ENCODE results near the gene NFIB. TPM values are rescaled to one million over a fixed set of nuclear protein-coding genes. Genes with fewer than 3 reads are reported as not detected.
A peak's percentile ranks its signal among the peaks of the same experiment; 100 is the strongest.

The NFIB gene
- total RNA-seq, 5 donors from 2014 or later (not counting 1 experiment from before 2014, with no cell fraction given), result 0.15 to 0.89 (median 0.39) TPM; not detected in 1

GRCh38 chr9:14313378-14313940, 482 bp downstream of the NFIB start:
- Mint-ChIP-seq H3K4me1 (peaks cover 17 to 31% (median 21%) of the 10 kb centered on the region in 3 donors), H3K27ac (peak overlapping the region in 1 of 2 donors; percentile 45), H3K4me3 (peak overlapping the region; percentile 72 to 81 (median 78)), H3K36me3 (no peaks in the 10 kb centered on the region), H3K9me3 (peaks cover 0 to 3% (median 0%) of the 10 kb centered on the region in 3 donors), H3K27me3 (peaks cover 57 to 67% of the 10 kb centered on the region in 2 donors)
- Histone ChIP-seq H3K9me3 (no peaks in the 10 kb centered on the region), H3K27me3 (replicated peaks in 1 of 2; ENCODE audit: control insufficient read depth in 2 of 2, extremely low read depth in 1 of 2, insufficient read depth in 2 of 2, low read length in 1 of 2) (peaks cover 18 to 39% of the 10 kb centered on the region in 2 experiments), H3K4me3 (ENCODE audit: control insufficient read depth in 1 of 2, extremely low read depth in 1 of 2, low read length in 1 of 2) (peak overlapping the region; percentile 27 to 52), H3K36me3 (ENCODE audit: control insufficient read depth in 2 of 2, extremely low read depth in 1 of 2, insufficient read depth in 1 of 2, low read length in 1 of 2) (no peaks in the 10 kb centered on the region), H3K4me1 (ENCODE audit: control insufficient read depth in 1 of 2, extremely low read depth in 1 of 2, insufficient read depth in 2 of 2, low read length in 2 of 2) (peaks cover 4 to 28% of the 10 kb centered on the region in 2 experiments), H3K27ac (ENCODE audit: low read length) (no peak overlapping the region)
- POLR2A ChIA-PET, result no interaction called here
- no peak for ATAC-seq (replicated peaks in 1 of 4)
- DNase-seq, result no peak
- 6% methylated on average over 25 of the region's 33 CpGs for WGBS (ENCODE audit: insufficient coverage)
- CTCF ChIA-PET, result no interaction called here

GRCh38 chr9:14312719-14313377, 1.1 kb downstream of the NFIB start:
- H3K4me3 ChIP-seq (ENCODE audit: control insufficient read depth in 1 of 2, extremely low read depth in 1 of 2, low read length in 1 of 2), result peak overlapping the region in 1 of 2 donors; percentile 52
- CTCF ChIA-PET, result interaction anchor here in 1 of 2 donors (0.5 kb wide), 1 partner anchor 117 kb away, joined by 4 read pairs; no protein-coding TSS in a partner anchor
- H3K9me3 Mint-ChIP-seq, result peaks cover 0 to 3% (median 0%) of the 10 kb centered on the region in 3 donors

GRCh38 chr9:14311956-14312685, 1.8 kb downstream of the NFIB start:
- H3K9me3 Mint-ChIP-seq, result peaks cover 0 to 3% (median 0%) of the 10 kb centered on the region in 3 donors
- ATAC-seq (replicated peaks in 1 of 4) (no peak), DNase-seq (no peak)
- peaks cover 4 to 28% of the 10 kb centered on the region in 2 experiments for H3K4me1 ChIP-seq (ENCODE audit: control insufficient read depth in 1 of 2, extremely low read depth in 1 of 2, insufficient read depth in 2 of 2, low read length in 2 of 2)
- no peaks in the 10 kb centered on the region for H3K36me3 Mint-ChIP-seq
- no peak overlapping the region for H3K27ac Mint-ChIP-seq
- 88% methylated on average over 1 of the region's 10 CpGs for WGBS (ENCODE audit: insufficient coverage)
- H3K4me1 Mint-ChIP-seq, result peaks cover 17 to 27% (median 21%) of the 10 kb centered on the region in 3 donors
- no peak overlapping the region for H3K4me3 ChIP-seq (ENCODE audit: control insufficient read depth in 1 of 2, extremely low read depth in 1 of 2, low read length in 1 of 2)
- peaks cover 62 to 68% of the 10 kb centered on the region in 2 donors for H3K27me3 Mint-ChIP-seq
- ChIA-PET POLR2A (no interaction called here), CTCF (interaction anchor here in 1 of 2 donors (0.6 kb wide), 1 partner anchor 42 kb away, joined by 3 read pairs; no protein-coding TSS in a partner anchor)
- no peak overlapping the region for H3K27ac ChIP-seq (ENCODE audit: low read length)
- H3K4me3 Mint-ChIP-seq, result peak overlapping the region in 2 of 3 donors; percentile 56 to 81
- no peaks in the 10 kb centered on the region for H3K9me3 ChIP-seq
- H3K36me3 ChIP-seq (ENCODE audit: control insufficient read depth in 2 of 2, extremely low read depth in 1 of 2, insufficient read depth in 1 of 2, low read length in 1 of 2), result no peaks in the 10 kb centered on the region
- H3K27me3 ChIP-seq (replicated peaks in 1 of 2; ENCODE audit: control insufficient read depth in 2 of 2, extremely low read depth in 1 of 2, insufficient read depth in 2 of 2, low read length in 1 of 2), result peaks cover 14 to 37% of the 10 kb centered on the region in 2 experiments

More at GRCh38 chr9:14312719-14313377, 1.1 kb downstream of the NFIB start:
- ATAC-seq (replicated peaks in 1 of 4) (no peak), DNase-seq (no peak)
- WGBS (ENCODE audit: insufficient coverage), result 7% methylated on average over 48 of the region's 56 CpGs
- H3K27me3 Mint-ChIP-seq, result peaks cover 62 to 69% of the 10 kb centered on the region in 2 donors
- POLR2A ChIA-PET, result no interaction called here
- Histone ChIP-seq H3K27ac (ENCODE audit: low read length) (no peak overlapping the region), H3K4me1 (ENCODE audit: control insufficient read depth in 1 of 2, extremely low read depth in 1 of 2, insufficient read depth in 2 of 2, low read length in 2 of 2) (peaks cover 4 to 28% of the 10 kb centered on the region in 2 experiments), H3K36me3 (ENCODE audit: control insufficient read depth in 2 of 2, extremely low read depth in 1 of 2, insufficient read depth in 1 of 2, low read length in 1 of 2) (no peaks in the 10 kb centered on the region), H3K9me3 (no peaks in the 10 kb centered on the region), H3K27me3 (replicated peaks in 1 of 2; ENCODE audit: control insufficient read depth in 2 of 2, extremely low read depth in 1 of 2, insufficient read depth in 2 of 2, low read length in 1 of 2) (peaks cover 17 to 39% of the 10 kb centered on the region in 2 experiments)
- H3K4me1 Mint-ChIP-seq, result peaks cover 17 to 31% (median 21%) of the 10 kb centered on the region in 3 donors
- peak overlapping the region; percentile 9 to 81 (median 78) for H3K4me3 Mint-ChIP-seq
- H3K27ac Mint-ChIP-seq, result peak overlapping the region in 1 of 2 donors; percentile 45
- H3K36me3 Mint-ChIP-seq, result no peaks in the 10 kb centered on the region

- Histone ChIP-seq H3K4me1 (ENCODE audit: control insufficient read depth in 1 of 2, extremely low read depth in 1 of 2, insufficient read depth in 2 of 2, low read length in 2 of 2) (peaks cover 4 to 28% of the 10 kb centered on the region in 2 experiments), H3K4me3 (ENCODE audit: control insufficient read depth in 1 of 2, extremely low read depth in 1 of 2, low read length in 1 of 2) (no peak overlapping the region), H3K27me3 (replicated peaks in 1 of 2; ENCODE audit: control insufficient read depth in 2 of 2, extremely low read depth in 1 of 2, insufficient read depth in 2 of 2, low read length in 1 of 2) (peaks cover 12 to 33% of the 10 kb centered on the region in 2 experiments), H3K9me3 (no peaks in the 10 kb centered on the region), H3K27ac (ENCODE audit: low read length) (no peak overlapping the region), H3K36me3 (ENCODE audit: control insufficient read depth in 2 of 2, extremely low read depth in 1 of 2, insufficient read depth in 1 of 2, low read length in 1 of 2) (no peaks in the 10 kb centered on the region)
- ATAC-seq (replicated peaks in 1 of 4) (no peak), DNase-seq (no peak)
- H3K9me3 Mint-ChIP-seq, result peaks cover 0 to 3% (median 0%) of the 10 kb centered on the region in 3 donors
- WGBS (ENCODE audit: insufficient coverage), result no CpG with 5 or more reads among the region's 2 CpGs
- H3K27me3 Mint-ChIP-seq, result peaks cover 58 to 63% of the 10 kb centered on the region in 2 donors
- ChIA-PET POLR2A (no interaction called here), CTCF (no interaction called here)
- no peak overlapping the region for H3K4me3 Mint-ChIP-seq
- peaks cover 17 to 24% (median 21%) of the 10 kb centered on the region in 3 donors for H3K4me1 Mint-ChIP-seq
- H3K27ac Mint-ChIP-seq, result no peak overlapping the region
- no peaks in the 10 kb centered on the region for H3K36me3 Mint-ChIP-seq
Measured at GRCh38 chr9:14311171-14311949, 2.6 kb downstream of the NFIB start.

- Mint-ChIP-seq H3K4me3 (no peak overlapping the region), H3K36me3 (no peaks in the 10 kb centered on the region), H3K27ac (no peak overlapping the region), H3K27me3 (peaks cover 55 to 63% of the 10 kb centered on the region in 2 donors), H3K9me3 (peaks cover 0 to 3% (median 0%) of the 10 kb centered on the region in 3 donors), H3K4me1 (peaks cover 14 to 20% (median 16%) of the 10 kb centered on the region in 3 donors)
- no CpG with 5 or more reads among the region's 2 CpGs for whole genome bisulfite sequencing (ENCODE audit: insufficient coverage)
- H3K4me1 ChIP-seq (ENCODE audit: control insufficient read depth in 1 of 2, extremely low read depth in 1 of 2, insufficient read depth in 2 of 2, low read length in 2 of 2), result peaks cover 4 to 19% of the 10 kb centered on the region in 2 experiments
- H3K27me3 ChIP-seq (replicated peaks in 1 of 2; ENCODE audit: control insufficient read depth in 2 of 2, extremely low read depth in 1 of 2, insufficient read depth in 2 of 2, low read length in 1 of 2), result peaks cover 9 to 24% of the 10 kb centered on the region in 2 experiments
- ChIA-PET POLR2A (no interaction called here), CTCF (no interaction called here)
- H3K27ac ChIP-seq (ENCODE audit: low read length), result no peak overlapping the region
- no peak overlapping the region for H3K4me3 ChIP-seq (ENCODE audit: control insufficient read depth in 1 of 2, extremely low read depth in 1 of 2, low read length in 1 of 2)
- no peaks in the 10 kb centered on the region for H3K36me3 ChIP-seq (ENCODE audit: control insufficient read depth in 2 of 2, extremely low read depth in 1 of 2, insufficient read depth in 1 of 2, low read length in 1 of 2)
- ATAC-seq (replicated peaks in 1 of 4) (no peak), DNase-seq (no peak)
- no peaks in the 10 kb centered on the region for H3K9me3 ChIP-seq
Measured at GRCh38 chr9:14310311-14310710, 3.6 kb downstream of the NFIB start.

Measured in T-cell (primary cell).